Measurements from ENCODE around the gene UNK.
"Not testable (repeated sequence)": the region's sequence is repeated elsewhere in the genome, so short reads cannot be mapped to it uniquely, and the experiment has no call there.

UNK gene

DNA sequence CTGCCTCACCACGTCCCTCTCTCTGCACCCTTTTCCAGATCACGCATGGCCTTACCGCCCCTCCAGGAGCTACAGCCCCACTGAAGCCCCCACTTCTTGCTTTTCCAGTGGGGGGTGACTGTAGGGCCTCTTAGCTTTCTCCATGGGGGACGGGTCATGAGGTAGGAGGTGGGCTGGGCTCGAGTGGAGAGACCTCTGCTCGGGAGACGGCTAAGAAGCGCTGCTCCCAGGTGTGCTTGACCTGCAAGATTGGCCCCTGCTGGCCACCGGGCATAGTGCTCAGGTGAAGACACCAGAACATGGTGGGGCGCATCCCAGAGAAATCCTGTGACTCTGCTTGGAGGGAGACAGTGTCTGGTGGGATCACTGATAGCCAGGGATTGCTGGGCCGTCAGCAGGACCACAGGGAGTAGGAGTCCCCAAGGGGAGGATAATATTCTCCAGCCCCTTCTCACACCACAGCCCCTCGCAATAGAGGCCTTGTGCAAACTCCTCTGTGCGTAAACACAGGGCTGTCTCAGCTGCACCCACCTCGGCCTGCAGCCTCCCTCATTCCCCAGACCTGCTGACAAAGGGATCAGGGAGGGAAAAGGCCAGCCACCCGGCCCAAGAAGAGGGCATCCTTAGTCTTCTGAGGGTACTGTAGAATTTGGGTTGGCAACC, 10.7 kb upstream of the UNK start:
- DNase-seq = no peak

DNA sequence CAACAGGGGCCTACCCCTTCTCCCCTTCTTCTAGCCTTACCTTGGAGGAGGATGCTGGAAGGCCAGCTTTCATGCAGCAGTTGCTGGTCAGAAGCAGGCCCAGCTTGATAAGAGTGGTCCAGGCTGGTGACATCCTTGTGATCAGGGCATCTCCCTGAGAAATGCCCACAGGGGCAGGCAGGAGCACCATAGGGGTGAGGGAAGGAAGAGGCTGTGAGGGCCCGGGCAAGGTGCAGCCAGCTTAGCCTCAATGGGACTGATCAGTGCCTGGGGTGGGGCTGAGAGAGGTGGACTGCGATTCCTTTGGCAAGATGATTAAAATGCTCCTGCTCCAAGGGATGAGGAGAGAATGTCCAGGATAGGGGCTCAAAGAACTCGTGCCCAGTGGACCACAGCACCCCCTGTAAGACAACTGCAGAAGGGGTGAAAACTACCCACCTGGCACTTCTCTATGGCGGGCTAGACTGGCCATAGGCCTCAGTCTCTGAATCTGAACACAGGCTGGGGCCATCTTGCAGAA, 10.1 kb upstream of the UNK start:
- no peak for DNase-seq

DNA sequence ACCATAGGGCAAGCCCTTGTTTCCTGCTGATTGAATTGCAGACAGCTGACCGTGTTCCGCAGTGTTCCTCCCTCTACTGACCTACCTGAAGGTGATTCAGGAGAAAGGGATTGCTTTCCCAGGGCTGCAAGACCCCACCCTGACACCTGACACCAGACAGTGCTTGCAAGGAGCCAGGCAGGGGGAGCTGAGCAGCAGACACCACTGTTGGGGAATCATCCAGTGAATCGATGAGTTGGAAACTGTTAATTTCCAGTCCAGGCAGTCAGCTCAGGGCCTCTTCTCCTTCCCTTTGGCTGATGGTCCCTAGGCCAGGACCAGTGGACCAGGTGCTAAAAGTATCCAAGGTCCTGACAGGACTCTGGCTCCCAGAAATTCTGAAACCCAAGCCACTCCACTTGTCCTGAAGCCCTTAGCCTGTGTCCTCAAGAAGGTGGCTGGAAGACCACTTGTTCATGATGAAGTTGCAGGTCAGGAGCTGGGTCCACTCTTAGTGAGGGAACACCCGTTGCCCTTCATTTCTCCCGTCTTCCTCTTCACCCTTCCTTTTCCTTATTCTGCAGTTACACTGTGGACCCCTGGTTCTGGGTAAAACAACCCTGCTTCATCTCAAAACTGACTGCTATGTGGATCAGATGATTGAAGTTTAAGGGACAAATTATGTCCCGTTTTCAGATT, 9.5 kb upstream of the UNK start:
- no peak for DNase-seq

DNA sequence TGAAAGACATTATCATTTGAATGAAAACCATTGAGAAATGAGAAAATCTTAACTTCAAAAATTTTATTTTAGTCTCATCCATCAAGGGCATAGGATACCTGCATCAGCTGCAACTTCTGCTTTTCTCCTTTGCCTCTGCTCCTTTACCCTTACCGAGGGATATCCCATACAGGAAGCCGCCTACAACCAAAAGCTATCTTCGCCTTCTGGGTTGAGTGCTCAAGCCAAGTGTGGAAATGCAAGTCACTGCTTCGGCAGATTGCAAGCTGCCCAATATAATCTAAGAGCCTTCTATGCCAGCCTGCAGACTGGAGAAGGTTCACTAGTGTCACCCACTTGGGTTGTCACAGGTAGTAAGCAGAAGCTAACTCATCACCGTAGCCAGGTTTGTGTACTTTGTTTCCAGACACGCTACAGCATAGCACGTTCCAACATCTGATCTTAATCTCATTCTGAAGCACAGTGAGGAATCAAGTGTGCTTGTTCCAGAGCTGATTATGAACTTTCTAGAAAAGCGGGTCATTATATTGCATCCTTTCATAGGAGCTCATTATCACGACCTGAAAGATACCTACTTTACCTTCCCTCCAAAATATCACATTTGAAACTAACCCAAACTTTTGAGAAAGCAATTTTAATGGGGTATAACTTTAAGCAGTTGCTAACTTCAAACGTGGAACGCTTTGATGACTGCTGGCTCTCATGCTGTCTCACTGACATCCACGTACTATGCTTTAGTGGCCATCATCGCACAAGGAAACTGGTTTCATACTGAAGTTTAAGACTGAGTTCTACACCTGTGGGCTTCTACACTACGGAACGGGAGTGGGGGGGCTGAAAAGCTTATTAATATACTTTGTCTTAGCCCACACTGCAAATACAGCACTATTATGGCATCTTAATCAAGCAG, 8.0 kb upstream of the UNK start:
- no peak for DNase-seq

DNA sequence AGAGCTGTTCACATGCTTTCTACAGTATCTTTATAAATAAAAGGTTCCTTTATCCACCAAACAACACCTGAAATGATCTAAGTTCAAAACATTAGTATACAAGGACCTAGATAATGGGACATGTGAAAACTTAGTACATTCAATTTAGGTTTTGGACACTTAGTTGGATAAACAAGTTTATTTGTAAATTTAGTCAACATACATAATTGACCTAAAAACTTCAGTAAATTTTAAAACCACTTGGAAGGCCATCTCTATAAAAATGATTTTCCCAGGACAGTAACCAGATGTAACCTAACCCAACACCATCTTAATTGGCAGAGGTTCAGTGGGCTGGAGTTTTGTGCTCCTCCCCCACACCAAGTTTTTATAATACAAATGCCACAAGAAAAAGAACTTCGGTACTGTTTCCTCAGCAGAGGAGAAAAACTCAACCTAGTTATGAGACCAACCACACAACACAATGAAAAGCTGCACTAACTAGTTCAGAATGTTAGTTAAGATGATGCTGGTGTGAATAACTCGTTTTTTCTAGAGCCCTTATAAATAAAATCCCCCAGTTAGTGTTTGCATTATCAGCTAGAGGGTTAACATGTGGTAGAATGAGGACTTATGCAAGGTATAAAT, 7.2 kb upstream of the UNK start:
- no peak for DNase-seq

DNA sequence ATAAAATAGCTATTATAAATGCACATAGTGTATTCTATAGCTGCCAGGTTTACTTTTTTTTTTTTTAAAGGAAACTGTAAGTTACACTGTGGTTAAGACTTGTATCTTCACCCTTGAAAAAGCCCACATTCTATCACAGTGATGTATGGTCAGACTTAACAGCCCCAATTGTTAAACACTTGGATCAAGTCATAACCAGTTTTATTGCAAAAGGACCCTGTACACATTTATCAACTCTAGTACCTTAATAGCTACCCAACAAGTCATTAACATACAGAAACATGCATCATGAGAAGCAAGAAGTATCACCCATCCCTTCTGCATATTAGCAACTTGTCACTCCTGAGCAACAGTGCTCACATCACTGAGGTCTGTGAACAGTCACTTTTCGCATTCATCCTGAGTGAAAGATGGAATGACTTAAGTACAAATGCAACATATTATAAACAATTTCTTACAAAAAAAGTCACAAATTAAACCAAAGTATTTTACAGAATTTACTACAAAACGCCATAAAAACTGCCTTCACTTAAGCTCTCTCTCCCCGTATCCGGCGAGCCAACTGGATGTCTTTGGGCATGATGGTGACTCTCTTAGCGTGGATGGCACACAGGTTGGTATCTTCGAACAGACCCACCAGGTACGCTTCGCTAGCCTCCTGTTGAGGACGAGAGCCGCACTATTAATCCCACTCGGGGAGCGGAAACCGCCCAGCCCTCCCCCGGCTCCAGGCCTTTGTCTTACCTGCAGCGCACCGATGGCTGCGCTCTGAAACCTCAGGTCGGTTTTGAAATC, 6.3 kb upstream of the UNK start:
- not testable (repeated sequence) for DNase-seq

DNA sequence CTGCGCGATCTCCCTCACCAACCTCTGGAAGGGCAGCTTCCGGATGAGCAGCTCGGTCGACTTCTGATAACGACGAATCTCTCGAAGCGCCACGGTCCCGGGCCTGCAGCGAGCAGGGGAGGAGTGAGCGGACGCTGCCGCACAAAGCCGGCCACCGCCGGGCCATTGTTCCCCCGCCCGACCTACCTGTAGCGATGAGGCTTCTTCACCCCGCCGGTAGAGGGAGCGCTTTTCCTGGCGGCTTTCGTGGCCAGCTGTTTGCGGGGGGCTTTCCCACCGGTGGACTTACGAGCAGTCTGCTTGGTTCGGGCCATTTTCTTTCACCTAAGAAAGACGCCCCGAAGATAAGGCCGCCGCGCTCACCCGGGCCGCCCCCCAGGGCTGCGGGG, 5.8 kb upstream of the UNK start:
- DNase-seq = peak; percentile 77

DNA sequence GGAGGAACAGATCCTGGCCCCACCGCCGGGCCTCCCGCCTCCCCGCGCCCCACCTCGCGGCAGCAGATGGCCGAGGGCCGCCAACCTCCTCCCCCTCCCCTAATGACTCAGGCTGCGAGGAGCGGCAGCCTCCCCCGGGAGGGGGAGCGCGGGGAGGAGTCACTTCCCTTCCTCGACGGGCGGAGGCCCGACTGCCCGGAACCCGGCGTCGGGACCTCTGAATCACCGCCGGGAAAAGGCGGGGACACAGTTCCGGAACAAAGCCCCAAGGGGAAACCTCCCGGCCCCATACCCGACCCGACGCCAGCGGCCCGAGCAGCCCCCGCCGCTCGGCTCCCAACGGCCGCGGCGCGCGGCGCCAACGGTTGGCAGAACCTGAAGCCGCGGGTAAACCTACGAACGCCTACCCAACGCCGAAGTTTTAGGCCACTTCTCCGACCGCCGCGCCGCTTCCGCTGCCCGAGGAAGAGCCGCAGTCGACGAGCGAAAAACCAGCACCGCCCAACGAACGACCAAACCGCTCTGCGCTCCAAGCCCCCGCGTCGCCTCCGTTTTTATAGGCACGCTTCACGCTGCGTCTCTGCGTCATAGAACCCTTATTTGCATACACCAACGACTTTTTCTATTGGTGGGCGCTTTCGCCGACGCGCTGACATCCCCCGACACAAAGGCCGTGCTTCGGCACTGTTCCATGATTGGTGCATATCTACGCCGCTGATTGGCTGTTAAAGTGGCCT, 5.2 kb upstream of the UNK start:
- peak; percentile 100 for DNase-seq

DNA sequence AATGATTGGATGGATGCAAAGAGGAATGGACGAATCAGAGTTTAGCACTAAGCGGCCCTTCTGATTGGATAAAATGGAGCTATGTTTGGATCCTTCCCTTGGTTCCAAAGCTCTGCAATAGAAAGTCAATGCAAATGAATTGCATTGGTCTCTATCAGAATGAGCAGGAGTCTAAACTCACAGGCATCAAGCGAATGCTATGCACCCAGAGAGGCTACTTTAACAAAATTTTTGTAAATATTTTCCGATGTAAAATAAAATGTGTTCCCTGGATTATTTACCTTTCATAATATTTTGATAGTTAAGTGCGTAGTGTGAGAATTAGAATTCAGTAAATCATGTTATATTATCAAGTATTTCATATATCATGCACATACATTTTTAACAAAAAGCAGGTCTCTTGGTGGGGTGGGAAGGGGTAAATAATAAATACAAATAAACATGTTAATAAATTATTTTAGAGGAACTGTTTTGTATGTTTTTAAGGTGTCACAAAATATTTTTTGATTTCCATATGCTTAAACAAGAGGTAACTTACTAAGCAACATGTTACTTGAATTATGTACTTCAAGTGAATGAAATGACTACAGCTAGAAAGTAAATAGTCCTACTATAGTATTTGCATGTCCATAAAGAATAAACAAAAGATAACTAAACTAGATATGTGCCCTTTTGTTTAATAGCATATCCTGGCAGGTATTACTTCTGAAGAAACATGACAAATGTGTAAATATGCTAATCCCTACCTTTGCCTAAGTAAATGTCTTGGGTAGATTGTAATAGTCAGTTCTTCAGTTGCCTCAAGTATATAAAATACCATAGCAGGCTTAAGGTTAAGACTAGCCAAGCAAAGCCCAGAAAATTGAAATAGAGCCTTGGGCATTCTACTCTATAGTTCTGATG, 4.4 kb upstream of the UNK start:
- DNase-seq = no peak

DNA sequence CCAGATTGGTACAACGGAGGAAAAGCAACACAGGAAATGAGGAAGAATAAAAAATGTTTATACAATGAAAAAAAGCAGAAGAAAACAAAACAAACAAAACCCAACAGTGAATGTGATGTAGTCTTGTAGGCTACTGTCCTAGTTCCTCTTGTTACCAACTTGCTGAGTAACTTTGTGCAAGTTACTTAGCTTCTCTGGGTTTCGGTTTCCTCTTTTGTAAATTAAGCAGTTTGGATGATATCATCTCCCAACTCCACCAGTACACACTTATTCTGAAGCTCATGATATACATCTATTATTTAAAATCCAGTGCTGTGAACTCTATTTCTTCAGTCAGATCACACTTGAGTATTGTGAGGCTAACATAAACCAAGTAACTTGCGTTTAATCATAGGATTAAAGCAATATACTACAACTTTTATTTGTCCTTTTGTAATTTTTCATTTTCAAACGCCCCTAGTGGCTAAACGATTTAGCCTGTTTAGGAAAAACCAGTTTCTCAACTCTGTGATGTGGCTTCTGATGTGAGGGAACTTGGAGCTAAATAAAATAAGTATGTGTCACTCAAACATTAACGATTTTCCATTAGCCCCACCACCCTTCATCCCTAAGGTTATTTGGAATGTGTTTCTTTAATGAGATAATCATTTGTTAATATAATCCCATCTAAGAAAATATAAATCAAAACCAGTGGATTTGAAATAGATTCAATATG, 1.4 kb upstream of the UNK start:
- DNase-seq = no peak

DNA sequence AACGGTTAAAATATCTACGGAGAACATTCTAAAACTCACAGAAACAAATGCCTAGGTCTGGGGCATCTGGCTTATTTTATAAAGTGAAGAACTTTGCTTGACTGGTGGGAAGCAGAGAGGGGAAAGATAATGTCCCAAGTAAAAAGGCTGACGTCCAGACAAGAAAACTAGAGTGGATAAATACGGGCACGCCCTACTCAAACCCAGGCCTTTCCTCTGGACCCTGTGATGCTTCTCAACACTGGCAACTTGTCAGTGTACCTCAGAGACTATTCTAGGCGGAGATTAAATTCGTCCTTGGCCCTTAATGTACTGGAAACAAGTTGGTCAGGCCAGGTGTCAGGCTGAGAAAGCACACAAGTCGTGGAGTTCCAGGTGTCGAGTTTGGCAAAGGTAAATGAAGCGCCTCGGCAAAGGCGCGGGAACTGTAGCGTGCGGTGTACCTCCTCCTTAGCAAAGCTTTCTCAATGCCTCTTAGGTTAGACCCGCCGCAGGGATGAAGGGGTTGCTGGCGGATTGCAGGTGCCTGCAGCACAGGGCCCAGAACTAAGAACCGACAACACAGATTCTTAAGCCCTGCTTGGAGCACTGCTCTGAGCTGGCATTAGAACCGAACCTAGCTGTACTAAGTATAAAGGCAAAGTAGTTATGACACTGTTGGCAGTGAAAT, 668 bp upstream of the UNK start:
- DNase-seq = no peak

DNA sequence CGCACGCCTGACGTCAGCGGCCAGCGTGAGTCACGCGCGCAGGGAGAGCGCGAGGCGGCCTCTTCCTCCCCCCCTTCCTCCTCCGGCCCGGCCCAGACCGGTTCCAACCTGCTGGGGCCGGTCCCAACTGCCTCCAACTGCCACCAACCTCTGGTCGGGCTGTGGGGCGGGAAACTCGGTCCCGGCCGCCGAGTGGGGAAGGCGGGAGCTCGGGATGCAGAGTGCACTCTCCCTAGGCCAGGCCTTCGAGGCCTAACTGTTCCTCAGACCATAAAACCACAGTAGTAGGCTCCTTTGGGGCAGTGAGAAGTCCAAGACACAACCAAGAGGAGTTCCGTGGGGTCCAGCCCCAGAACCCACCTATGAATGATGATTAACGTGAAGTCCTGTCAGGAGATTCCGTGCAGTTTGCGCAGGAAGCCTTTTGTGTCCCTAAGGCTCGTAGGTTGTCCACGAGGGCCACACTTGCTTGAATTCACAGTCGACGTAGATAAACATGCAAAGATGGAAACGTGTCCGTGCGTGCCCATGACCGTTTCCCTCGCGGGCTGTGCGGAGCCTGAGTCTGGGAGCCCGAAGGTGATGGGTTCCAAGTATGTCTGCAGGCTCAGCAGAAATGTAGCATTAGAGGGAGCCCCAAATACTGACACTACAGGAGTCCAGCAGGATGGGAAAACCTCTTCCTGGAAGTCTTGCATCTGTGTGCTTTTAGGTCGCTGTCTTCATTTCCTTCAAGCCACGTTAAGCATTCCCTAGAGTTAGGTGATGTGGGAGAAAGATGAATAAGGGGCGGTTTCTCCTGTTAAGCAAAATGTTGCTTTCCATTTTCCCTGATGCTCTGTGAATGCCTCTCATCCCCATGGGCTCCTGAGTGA, 647 bp downstream of the UNK start:
- DNase-seq = peak; percentile 93

DNA sequence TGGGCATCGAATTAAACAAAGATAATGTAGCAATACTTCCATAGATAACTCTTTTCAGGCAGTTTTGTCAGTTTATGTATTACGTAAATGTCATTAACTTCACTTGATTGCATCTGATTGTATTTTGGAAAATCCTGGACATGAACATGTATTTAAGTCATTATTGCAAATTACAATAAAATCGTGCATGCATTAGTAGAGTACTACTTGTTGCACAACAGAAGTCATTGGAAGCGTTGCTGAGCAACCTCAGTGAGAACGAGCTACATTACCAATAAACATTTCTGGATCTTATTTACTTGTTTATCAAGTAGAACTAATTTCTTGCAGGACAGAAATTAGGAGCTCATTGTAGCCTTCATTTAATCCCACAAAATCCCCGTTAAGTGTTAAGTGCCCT, 6.6 kb downstream of the UNK start:
- DNase-seq = no peak

DNA sequence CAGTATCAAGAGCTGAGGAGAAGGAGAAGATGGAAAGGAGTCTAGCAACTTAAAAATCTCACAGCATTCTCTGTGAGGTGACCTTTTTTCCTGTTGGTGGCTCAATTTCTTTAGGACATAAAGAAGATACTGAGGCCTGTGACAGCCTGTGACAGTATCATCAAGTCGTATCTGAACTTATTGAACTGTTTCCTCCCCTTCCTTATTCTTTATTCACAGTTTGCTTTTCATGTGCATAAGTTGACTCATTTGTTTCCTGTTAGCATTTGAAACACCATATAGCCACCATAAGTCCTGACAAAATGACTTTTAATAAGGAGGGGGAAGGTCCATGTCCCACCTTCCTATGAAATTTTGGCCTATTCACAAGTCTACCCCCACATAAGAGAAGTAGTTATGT, 8.9 kb downstream of the UNK start:
- DNase-seq = no peak

DNA sequence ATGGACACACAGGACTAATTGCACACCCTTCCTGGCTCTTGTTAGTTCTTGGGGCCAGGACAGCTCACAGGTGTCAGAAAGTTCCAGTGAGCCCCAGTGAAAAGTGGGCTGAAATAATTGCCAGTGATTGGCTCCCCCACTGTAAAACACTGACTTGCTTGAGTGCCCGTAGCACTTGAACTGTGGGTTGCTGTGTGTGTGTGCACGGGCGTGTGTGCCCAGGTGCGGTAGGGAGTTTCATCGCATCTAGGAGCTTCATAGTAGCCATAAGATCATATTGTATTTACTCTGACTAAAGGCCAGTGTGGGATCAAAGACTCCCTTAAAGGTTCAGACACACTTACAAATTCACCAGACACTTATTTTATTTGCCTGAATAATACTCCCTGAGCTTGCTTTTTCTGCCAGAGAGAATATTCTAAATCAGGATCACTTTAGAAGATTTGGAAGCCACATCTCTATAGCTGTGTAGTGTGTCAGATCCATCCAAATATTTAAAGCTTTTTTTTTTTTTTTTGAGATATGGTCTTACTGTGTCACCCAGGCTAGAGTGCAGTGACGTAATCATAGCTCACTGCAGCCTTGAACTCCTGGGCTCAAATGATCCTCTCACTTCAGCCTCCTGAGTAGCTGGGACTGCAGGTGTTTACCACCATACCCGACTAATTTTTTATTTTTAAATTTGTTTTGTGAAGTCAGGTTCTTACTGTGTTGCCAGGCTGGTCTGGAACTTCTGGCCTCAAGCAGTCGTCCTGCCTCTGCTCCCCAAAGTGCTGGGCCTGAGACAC, 11.4 kb downstream of the UNK start:
- DNase-seq = no peak

DNA sequence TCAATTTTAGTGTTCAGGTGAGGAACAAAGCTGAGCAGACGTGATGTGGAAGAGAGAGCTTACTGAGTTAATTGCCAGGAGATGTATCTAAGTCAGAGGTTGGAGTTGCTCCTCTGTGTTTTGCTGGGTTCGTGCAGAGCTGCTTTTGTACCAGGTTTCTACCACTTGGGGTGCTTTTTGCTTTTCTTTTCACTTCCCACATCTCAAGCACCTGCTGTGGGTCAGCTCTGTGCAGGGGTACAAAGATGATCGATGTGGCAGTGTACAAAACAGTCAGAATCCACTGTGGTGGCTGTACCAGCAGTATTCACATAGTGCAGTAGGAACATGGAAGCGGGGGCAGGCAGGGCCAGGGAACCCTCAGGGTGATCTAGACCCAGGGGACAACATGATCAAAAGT, 14.8 kb downstream of the UNK start:
- DNase-seq = no peak

DNA sequence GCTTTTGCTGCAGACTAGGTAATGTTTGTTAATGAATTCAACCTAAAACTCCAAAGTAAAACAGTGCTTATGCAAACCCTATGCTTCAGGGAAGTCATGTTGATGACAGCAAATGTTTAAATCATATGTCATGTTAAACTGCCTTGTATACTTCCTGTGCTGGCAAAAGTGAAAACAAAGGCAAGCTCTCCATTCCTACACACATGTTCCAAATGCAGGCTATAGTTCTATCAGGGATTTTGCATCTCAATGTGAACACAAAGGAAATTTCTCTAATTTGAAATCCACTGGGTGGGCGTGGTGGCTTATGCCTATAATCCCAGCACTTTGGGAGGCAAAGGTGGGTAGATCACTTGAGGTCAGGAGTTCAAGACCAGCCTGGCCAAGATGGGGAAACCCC, 19.3 kb downstream of the UNK start:
- DNase-seq = no peak
